Panc1 (cell line): ENCODE measurements around the gene SCO2. TPM values are rescaled to one million over a fixed set of nuclear protein-coding genes. Genes with fewer than 3 reads are reported as not detected.

ENCODE experiments used
- ATAC-seq: fragments of 200-7000 bp; cut with Tn5 transposase; 2 replicates; pipeline ENCODE4 v1.9.1; 2020; ENCODE audit warnings: mild to moderate bottlenecking, moderate library complexity
- BruUV-seq: library from RNA; stranded (reverse); fragments of 400-500 nt; replicated peaks from 2 replicates; lab custom pipeline; 2021; lab: Mats Ljungman, UMichigan
- CTCF ChIA-PET: fragments of 300-600 bp; sonication (Branson Sonifier 250); formaldehyde crosslinking; loops from one replicate; lab custom pipeline; 2022; ENCODE audit warnings: antibody characterized with exemption; lab: Charles Lee
- POLR2A ChIA-PET: fragments of 300-600 bp; sonication (Branson Sonifier 250); formaldehyde crosslinking; loops from one replicate; lab custom pipeline; 2022; ENCODE audit warnings: antibody characterized with exemption; lab: Charles Lee
- DNase-seq: peaks from one replicate; pipeline ENCODE4 v3.0.0-alpha.2; 2010; ENCODE audit warnings: low read depth, low spot score
- H3K27ac ChIP-seq: 2 replicates; pipeline ENCODE4 v1.5.1; 2011; ENCODE audit warnings: mild to moderate bottlenecking, low read length, inconsistent platforms
- H3K27me3 ChIP-seq: fragments of 200-500 bp; sonication (Bioruptor generic); 2 replicates; pipeline ENCODE4 v1.6.0; 2014; ENCODE audit warnings: low read length, inconsistent platforms; ENCODE audit not compliant: control insufficient read depth, insufficient read depth
- H3K36me3 ChIP-seq: fragments of 200-500 bp; sonication (Bioruptor generic); 2 replicates; pipeline ENCODE4 v1.5.1; 2014; ENCODE audit warnings: inconsistent platforms, mild to moderate bottlenecking, low read length, moderate library complexity; ENCODE audit not compliant: control insufficient read depth, insufficient read depth
- H3K4me1 ChIP-seq: 2 replicates; pipeline ENCODE4 v1.5.1; 2011; ENCODE audit warnings: inconsistent platforms, mild to moderate bottlenecking, low read length, moderate library complexity; ENCODE audit not compliant: control insufficient read depth, insufficient read depth
- H3K4me3 ChIP-seq, 2 experiments: 2 replicates each; pipeline ENCODE4 v1.5.1; 2011 to 2012; ENCODE audit warnings: low read depth in 2 of 2, low read length in 2 of 2, mild to moderate bottlenecking in 2 of 2, inconsistent platforms in 1 of 2, moderate library complexity in 1 of 2
- H3K9me3 ChIP-seq: fragments of 200-500 bp; sonication (Bioruptor generic); 2 replicates; pipeline ENCODE4 v1.5.1; 2014; ENCODE audit warnings: low read depth, mild to moderate bottlenecking, inconsistent platforms, low read length, moderate library complexity; ENCODE audit not compliant: control insufficient read depth, insufficient read depth
- POLR2AphosphoS5 ChIP-seq: IDR thresholded peaks from 2 replicates; pipeline ENCODE4 v1.6.1; 2012; ENCODE audit warnings: mild to moderate bottlenecking, low read depth, low read length, moderate library complexity
- SIN3A ChIP-seq: IDR thresholded peaks from 2 replicates; pipeline ENCODE4 v1.6.1; 2012; ENCODE audit warnings: low read depth, mild to moderate bottlenecking, low read length, moderate library complexity, borderline replicate concordance; ENCODE audit not compliant: insufficient read depth
- TCF7L2 ChIP-seq: IDR thresholded peaks from 2 replicates; pipeline ENCODE4 v1.6.1; 2011; ENCODE audit warnings: mild to moderate bottlenecking, low read depth, low read length, inconsistent platforms
- in situ Hi-C: cut with HindIII; loops from 2 replicates; pipeline ENCODE4 v1.10.0; 2016; ENCODE audit warnings: low sequenced_read_pairs, low pct_unique_long_range_greater_than_20kb
- intact Hi-C: fragments of 100-400 bp; cut with micrococcal nuclease; formaldehyde crosslinking; loops from one replicate; pipeline ENCODE4 v1.10.0; 2022; ENCODE audit not compliant: unreplicated experiment
- total RNA-seq: library from RNA; stranded (reverse); gene quantifications from one replicate; pipeline ENCODE4 v1.2.1, GENCODE V29; 2021; ENCODE audit not compliant: unreplicated experiment
- TF ChIP-seq, protein P1 (sequence below): fragments of 450-650 bp; IDR thresholded peaks from 2 replicates; pipeline ENCODE4 v1.5.1; 2017; ENCODE audit warnings: mild to moderate bottlenecking
- TF ChIP-seq, protein P2 (sequence below), 2 experiments: IDR thresholded peaks; 2 replicates each; pipeline ENCODE4 v1.6.1; 2011 to 2012; ENCODE audit warnings: low read depth in 2 of 2, control low read depth in 1 of 2, low read length in 1 of 2, mild to moderate bottlenecking in 1 of 2, moderate library complexity in 1 of 2; ENCODE audit not compliant: insufficient read depth in 1 of 2

The SCO2 gene
- total RNA-seq, 1 experiment from 2014 or later: 14.2 TPM

DNA sequence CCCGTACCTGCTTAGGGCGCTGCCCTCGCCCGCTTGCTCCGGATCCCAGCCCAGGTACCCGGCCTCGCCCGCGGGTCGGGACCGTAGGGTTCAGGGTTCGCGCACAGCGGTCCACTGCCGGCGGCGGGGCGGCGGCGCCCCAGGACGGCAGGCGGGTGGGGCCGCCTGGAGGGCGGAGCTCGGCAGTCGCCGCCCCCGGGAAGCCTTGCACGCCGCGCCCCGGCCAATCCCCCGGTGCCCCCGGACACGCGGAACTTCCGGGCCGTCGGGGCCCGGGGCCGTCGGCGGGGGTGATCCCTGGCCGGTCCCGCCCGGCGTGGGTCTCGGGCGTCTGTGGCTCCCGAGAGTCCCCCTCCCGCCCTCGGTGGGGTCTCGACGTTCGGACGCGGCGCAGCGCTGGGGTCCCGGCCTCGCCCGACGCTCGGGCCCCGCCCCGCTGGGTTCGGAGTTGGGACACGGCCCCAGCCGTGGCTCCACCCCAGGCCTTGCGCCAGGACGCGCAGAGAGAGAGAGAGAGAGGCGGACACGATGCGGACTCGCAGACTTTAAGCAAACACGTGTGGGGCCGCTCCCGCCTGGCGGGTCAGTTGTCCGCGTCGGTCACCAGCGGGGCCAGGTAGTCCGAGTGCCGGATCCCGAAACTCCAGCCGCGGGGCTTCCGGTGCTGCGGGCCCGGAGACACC is 4.6 kb upstream of the SCO2 start, which contains the start of gene TYMP:
Gene TYMP, minus strand, starts transcription at position 116 of the 683 bp plus-strand sequence. CDS start 303 bp downstream, outside the sequence.
- CTCF ChIA-PET: no interaction called here
- Histone ChIP-seq H3K9me3 (no peaks in the 10 kb centered on the region), H3K27me3 (no peaks in the 10 kb centered on the region), H3K27ac (peak within 1 kb of the TSS; percentile 91), H3K36me3 (no peaks in the 10 kb centered on the region; the same call in 1 of the 2 replicates), H3K4me3 (peak within 1 kb of the TSS; percentile 56 to 79), H3K4me1 (peaks cover 7% of the 10 kb centered on the region)
- intact Hi-C loops: no loop called here
- in situ Hi-C loops: no loop called here
- POLR2A ChIA-PET: no interaction called here
- no peak for DNase-seq
- ATAC-seq: peak; percentile 51
- peak; percentile 24 for TF ChIP-seq POLR2AphosphoS5
- TF ChIP-seq, protein P1, sequence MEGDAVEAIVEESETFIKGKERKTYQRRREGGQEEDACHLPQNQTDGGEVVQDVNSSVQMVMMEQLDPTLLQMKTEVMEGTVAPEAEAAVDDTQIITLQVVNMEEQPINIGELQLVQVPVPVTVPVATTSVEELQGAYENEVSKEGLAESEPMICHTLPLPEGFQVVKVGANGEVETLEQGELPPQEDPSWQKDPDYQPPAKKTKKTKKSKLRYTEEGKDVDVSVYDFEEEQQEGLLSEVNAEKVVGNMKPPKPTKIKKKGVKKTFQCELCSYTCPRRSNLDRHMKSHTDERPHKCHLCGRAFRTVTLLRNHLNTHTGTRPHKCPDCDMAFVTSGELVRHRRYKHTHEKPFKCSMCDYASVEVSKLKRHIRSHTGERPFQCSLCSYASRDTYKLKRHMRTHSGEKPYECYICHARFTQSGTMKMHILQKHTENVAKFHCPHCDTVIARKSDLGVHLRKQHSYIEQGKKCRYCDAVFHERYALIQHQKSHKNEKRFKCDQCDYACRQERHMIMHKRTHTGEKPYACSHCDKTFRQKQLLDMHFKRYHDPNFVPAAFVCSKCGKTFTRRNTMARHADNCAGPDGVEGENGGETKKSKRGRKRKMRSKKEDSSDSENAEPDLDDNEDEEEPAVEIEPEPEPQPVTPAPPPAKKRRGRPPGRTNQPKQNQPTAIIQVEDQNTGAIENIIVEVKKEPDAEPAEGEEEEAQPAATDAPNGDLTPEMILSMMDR: no peak
- TF ChIP-seq, protein P2, sequence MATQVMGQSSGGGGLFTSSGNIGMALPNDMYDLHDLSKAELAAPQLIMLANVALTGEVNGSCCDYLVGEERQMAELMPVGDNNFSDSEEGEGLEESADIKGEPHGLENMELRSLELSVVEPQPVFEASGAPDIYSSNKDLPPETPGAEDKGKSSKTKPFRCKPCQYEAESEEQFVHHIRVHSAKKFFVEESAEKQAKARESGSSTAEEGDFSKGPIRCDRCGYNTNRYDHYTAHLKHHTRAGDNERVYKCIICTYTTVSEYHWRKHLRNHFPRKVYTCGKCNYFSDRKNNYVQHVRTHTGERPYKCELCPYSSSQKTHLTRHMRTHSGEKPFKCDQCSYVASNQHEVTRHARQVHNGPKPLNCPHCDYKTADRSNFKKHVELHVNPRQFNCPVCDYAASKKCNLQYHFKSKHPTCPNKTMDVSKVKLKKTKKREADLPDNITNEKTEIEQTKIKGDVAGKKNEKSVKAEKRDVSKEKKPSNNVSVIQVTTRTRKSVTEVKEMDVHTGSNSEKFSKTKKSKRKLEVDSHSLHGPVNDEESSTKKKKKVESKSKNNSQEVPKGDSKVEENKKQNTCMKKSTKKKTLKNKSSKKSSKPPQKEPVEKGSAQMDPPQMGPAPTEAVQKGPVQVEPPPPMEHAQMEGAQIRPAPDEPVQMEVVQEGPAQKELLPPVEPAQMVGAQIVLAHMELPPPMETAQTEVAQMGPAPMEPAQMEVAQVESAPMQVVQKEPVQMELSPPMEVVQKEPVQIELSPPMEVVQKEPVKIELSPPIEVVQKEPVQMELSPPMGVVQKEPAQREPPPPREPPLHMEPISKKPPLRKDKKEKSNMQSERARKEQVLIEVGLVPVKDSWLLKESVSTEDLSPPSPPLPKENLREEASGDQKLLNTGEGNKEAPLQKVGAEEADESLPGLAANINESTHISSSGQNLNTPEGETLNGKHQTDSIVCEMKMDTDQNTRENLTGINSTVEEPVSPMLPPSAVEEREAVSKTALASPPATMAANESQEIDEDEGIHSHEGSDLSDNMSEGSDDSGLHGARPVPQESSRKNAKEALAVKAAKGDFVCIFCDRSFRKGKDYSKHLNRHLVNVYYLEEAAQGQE (IDR thresholded peaks at IDR 0.05; ENCODE audit: insufficient read depth in 1 of 2, low read depth in 2 of 2, low read length in 1 of 2): peak in 1 of 2 experiments; percentile 52; a peak in 2 of 4 replicates
- no peak for TF ChIP-seq TCF7L2
- BruUV-seq: no TSS peak

DNA sequence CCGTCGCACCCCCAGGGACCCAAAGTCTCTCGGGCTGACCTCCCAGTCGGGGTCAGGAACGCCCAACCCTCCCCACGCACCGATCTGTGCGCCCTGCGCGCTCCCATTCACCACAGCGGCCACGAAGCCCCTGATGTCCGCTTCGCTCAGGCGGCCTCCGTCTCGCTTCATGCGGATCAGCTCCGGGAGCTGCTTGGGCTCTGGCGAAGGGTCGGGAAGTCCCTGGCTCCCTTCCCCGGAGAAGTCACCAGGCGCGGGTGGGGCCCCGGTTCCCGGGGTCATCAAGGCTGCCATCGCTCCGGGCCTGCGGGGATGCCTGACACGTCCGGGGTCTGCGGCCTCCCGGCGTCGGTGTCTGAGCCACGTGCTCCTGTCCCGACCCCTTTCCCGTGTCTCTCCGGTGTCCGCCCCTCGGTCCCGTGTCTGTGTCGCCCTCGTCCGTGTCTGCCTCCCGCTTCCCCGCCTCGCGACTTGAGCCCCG is 4.1 kb upstream of the SCO2 start:
- POLR2A ChIA-PET: interaction anchor here (0.5 kb wide), 1 partner anchor 98 kb away, joined by 4 read pairs; no protein-coding TSS in a partner anchor
- intact Hi-C loops: no loop called here
- peaks cover 7% of the 10 kb centered on the region for H3K4me1 ChIP-seq
- no peak for ATAC-seq
- CTCF ChIA-PET: no interaction called here
- peak overlapping the region; percentile 56 to 79 for H3K4me3 ChIP-seq
- peak overlapping the region; percentile 78 for H3K27ac ChIP-seq
- no peaks in the 10 kb centered on the region; the same call in 1 of the 2 replicates for H3K36me3 ChIP-seq
- no peaks in the 10 kb centered on the region for H3K27me3 ChIP-seq
- no TSS peak for BruUV-seq
- in situ Hi-C loops: no loop called here
- no peak for DNase-seq
- no peaks in the 10 kb centered on the region for H3K9me3 ChIP-seq
- TF ChIP-seq SIN3A: no peak
- TF ChIP-seq POLR2AphosphoS5: no peak
- TF ChIP-seq TCF7L2: no peak
- TF ChIP-seq, protein P1: no peak
- TF ChIP-seq, protein P2 (IDR thresholded peaks at IDR 0.05; ENCODE audit: insufficient read depth in 1 of 2, low read depth in 2 of 2, low read length in 1 of 2): no peak
